GM18868 (cell line): ENCODE data around the gene IDS.
"Not testable (repeated sequence)": the region's sequence is repeated elsewhere in the genome, so short reads cannot be mapped to it uniquely, and the experiment has no call there.

Source experiments
- ATAC-seq: cut with Tn5 transposase; IDR thresholded peaks from one replicate; pipeline ENCODE4 v1.9.1; 2021; ENCODE audit warnings: mild to moderate bottlenecking, moderate library complexity; ENCODE audit not compliant: unreplicated experiment

The IDS gene

GRCh38 chrX:149527705-149528104, 22.6 kb upstream of the IDS start:
- ATAC-seq: peak; percentile 23

GRCh38 chrX:149526318-149527033, 21.4 kb upstream of the IDS start:
- ATAC-seq: not testable (repeated sequence)

DNA sequence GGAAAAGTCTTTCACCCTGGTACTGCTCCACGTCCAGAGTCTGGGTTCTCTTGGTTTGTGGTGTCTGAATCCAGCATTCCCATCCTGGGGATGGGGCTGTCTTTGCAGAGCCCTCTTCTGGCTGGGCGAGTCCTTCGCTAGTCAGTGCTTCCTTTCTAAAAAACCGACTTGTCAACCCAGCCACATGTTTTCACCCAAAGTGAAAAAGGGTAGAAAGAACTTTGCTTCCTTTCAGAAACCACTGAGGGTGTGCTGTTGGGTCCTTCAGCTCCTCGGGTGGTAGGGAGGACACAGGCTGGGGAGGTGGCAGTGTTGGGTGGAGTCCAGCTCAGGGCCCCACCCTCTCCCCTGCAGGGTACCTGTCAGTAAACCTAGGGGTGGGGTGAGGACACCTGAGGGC, 20.8 kb upstream of the IDS start:
- peak; percentile 33 for ATAC-seq

- peak; percentile 92 for ATAC-seq
Measured at GRCh38 chrX:149525389-149525788, 20.3 kb upstream of the IDS start.

DNA sequence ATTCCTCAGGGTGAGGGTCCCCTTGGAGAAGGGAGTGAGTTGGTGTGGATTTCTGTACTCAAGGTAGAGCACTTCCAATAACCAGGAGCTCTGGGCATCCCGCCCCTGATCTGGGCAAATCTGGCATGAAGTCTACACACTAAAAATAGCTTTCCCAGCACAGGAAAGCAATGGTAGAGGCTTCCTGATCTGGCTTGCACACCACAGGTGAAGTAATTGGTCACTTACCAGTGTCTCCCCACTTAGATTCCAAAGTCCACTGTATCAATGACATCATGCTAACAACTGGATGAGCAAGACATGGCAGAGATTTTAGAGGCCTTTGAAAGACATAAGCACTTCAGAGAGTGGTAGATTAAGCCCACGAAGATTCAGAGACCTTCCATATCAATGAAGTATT, 17.8 kb upstream of the IDS start:
- ATAC-seq: no peak

GRCh38 chrX:149521438-149521837, 16.3 kb upstream of the IDS start:
- ATAC-seq: no peak

DNA sequence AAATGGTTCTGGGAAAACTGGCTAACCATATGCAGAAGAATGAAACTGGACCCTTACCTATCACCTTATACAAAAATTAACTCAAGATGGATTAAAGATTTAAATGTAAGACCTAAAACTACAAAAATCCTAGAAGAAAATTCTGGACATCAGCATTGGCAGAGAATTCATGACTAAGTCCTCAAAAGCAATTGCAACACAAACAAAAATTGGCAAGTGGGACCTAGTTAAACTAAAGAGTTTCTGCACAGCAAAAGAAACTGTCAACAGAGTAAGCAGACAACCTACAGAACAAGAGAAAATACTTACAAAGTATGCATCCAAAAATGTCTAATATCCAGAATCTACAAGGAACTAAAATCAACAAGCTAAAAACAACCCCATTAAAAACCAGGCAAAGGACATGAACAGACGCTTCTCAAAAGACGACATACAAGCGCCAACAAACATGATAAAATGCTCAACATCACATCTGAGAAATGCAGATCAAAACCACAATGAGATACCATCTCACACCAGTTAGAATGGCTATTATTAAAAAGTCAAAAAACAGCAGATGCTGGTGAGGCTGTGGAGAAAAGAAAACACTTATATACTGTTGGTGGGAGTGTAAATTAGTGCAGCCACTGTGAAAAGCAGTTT, 15.7 kb upstream of the IDS start:
- not testable (repeated sequence) for ATAC-seq

DNA sequence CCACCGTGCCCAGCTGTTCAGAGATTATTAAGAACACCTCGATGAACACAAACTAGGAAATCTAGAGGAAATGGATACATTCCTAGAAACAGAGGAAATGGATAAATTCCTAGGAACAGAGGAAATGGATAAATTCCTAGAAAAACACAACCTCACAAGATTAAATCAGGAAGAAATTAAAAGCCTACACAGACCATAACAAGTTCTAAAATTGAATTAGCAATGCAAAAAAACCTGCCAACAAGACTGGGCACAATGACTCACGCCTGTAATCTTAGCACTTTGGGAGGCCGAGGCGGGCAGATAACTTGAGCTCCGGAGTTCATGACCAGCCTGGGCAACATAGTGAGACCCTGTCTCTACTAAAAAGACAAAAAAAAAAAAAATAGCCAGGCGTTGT, 13.1 kb upstream of the IDS start:
- no peak for ATAC-seq

- no peak for ATAC-seq
Measured at GRCh38 chrX:149517308-149517707, 12.2 kb upstream of the IDS start.

DNA sequence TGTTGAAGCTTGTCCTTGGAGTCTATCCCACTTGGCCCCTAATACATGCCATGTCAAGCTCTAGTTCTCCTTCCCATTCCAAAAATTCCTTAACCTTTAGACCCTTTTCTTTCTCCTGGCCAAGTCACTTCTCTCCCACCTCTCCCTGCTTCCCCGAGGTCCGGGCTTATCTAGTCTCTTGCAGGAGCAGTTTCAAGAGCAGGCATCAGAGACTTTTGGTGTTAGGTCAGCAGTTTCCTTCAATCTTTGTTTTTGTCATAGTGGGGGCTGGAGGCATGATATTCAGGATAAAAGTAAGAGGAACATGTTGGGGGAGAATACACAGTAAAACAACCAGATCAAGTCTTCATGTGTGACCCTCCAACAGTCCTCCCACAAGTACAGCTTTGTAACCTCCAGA, 11.5 kb upstream of the IDS start:
- ATAC-seq: no peak

- no peak for ATAC-seq
Measured at GRCh38 chrX:149515954-149516602, 11.0 kb upstream of the IDS start.

DNA sequence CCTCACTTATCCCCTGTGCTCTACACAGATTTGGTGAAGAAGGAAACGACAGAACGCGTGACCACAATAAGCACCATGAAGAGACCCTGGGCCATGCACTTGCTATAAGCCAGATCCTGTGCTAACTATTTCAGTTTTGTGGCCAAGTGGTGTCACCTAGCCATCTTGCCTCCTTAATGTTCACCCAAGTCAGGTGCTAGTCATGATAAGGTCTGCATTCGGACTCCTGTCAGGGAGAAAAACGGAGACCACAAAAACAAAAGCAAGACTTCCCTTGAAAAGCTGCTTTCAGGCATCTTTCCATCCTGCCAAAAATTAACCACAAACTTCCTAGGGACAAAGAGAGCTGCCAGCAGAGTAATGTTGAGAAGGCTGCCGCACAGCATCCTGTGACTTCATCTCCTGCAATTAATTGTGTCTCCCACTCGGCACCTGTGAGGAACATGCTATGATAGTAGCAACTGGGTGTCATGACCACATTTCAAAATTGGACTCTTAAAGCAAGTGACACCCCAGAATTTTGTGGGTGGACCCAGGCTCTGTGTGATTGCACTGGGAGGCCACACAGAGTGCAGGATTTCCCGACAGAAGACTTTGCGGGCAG, 8.8 kb upstream of the IDS start:
- ATAC-seq: no peak

DNA sequence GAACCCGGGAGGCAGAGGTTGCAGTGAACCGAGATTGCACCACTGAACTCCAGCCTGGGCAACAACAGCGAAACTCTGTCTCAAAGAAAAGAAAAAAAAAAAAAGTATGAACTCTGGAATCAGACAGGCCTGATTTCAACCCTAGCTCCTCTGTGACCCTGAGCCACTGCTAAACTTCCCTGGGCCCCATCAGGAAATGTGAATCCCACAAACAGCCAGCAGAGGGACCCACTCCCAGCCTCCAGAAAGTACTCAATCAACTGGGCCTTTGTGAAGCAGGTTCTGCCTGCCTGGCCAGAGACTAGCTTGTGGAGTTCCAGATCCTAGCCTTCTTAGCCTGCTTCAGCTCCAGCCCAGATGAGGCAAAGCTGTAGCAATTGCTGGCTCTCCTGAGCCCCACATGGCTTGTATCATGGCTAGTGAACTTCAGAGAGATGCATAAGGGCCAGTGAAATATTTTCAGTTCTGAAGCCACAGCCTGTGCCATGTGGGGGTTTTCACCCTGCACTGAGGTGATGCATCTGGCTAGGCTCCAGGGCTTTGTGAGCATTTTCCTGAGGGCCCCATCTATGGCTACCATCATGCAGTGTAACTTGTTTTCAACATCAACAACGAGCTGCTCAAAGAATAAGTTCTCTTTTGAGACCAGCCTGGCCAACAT, 7.2 kb upstream of the IDS start:
- peak; percentile 81 for ATAC-seq

DNA sequence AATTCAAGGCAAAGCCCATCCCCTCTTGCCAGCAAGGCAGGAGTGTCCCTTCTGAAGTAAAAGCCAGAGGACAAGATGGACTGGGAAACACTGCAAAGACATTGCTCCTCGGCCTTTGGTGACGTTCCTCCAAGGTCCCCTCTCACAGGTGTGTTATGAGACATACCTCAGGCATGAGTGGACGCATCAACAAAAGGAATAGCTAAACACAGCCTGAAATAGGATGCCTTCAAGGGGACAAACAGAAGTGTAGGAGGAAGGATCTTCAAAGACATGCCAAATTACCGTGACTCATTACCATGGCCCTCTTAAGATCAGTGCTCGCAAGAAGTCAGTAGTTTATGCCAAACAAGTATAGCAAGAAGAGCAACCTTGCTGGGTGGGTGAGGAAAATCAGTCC, 6.0 kb upstream of the IDS start:
- no peak for ATAC-seq

DNA sequence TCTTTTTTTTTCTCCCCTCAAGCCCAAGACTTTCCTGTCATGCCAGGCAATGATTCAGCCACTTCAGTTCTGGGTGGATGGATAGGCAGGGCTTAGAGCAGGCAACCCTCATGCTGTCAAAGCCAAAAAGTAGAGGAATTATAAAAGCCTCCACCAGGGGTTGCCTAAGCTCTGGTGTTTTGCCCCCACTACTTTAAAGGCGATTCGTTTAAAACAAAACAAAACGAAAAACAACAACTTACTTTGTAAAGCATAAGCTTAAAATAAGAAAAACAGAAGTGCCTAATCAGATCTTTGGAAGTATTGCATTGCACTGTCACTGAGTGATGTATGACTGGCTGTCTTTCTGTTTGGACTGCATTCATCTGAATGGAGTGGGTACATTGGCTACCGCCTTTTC, 5.3 kb upstream of the IDS start:
- ATAC-seq: peak; percentile 41

GRCh38 chrX:149508467-149508866, 3.4 kb upstream of the IDS start:
- no peak for ATAC-seq

DNA sequence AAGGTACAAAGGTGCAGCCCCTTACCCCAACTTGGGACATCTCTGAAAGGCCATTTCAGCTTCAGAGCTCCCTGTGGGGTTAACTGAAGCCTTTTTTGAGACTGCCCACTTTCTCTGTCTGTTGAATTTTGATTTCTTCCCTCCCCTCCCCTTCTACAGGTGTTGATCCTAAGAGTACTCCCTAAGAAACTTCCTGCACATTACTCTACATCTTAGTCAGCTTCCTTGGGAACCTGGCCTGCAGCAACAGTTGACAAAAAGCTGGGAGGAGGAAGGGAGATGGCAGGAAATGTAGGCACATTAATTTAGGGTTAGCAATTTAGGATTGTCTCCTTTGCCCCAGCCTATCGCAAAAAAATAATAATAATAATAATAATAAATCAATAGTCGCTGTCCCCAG, 1.2 kb upstream of the IDS start:
- ATAC-seq: no peak

DNA sequence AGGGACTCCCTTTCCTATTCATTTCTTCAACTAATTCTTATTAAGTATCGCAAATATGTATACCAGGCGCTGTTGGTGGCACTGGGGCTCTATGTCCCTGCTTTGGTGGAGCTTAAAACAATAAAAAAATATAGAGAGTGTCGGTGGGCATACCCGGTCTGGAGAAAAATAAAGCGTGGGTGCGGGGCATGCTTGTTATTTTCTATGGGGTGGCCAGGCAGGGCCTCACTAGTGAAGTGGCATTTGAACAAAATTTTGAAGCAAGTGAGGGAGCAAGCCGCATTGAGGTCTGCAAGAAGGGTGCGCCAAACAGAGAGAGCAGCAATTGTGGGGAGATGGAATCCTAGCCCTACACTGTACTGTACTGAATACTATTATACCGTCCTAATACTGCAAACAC, 565 bp upstream of the IDS start:
- no peak for ATAC-seq

DNA sequence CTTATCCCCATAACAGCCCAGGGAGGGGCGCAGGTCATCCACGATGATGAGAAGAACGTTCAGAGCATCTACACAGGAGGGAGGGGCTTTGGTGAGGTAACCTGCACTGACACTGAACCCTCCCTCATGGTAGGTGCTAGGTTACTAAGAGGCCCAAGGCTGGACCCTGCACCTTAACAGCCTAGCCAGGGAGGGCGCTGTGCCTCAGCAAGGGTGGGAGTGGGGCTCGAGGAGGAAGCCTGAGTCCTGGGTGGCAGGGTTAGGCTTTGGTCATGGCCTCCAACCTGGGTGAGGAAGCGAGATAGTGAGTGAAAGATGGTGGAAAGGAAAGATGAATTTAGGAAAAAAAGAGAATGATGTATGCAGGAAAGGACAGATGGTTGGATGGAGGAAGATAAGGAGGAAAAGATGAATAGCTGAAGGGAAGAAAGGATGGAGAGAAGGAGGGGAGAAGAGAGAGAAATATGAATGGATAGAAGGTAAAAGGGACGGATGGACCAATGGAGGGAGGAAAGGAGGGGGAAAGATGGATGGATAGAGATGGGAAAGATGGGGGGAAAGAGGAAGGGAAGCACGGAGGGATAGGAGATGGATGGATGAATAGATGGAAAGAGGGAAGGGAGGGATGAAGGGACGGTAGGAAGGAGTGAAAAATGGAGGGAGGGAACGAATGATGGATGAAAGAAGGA, 736 bp downstream of the IDS start:
- ATAC-seq: peak; percentile 46

GRCh38 chrX:149503446-149503845, 1.7 kb downstream of the IDS start:
- peak; percentile 73 for ATAC-seq

DNA sequence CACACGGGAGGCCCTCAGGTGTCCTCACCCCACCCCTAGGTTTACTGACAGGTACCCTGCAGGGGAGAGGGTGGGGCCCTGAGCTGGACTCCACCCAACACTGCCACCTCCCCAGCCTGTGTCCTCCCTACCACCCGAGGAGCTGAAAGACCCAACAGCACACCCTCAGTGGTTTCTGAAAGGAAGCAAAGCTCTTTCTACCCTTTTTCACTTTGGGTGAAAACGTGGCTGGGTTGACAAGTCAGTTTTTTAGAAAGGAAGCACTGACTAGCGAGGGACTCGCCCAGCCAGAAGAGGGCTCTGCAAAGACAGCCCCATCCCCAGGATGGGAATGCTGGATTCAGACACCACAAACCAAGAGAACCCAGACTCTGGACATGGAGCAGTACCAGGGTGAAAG, 2.2 kb downstream of the IDS start:
- not testable (repeated sequence) for ATAC-seq
